GM19463 (cell line): Measurements from ENCODE around the gene SLC7A8.

ENCODE experiments used
- ATAC-seq: cut with Tn5 transposase; IDR thresholded peaks from one replicate; pipeline ENCODE4 v1.9.1; 2021; ENCODE audit warnings: mild to moderate bottlenecking, moderate library complexity; ENCODE audit not compliant: unreplicated experiment

Gene SLC7A8

GRCh38 chr14:23183158-23183470 lies 346 bp downstream of the SLC7A8 start:
- ATAC-seq: no peak

GRCh38 chr14:23182372-23183157 lies 895 bp downstream of the SLC7A8 start:
- ATAC-seq: no peak

GRCh38 chr14:23181946-23182345 lies 1.5 kb downstream of the SLC7A8 start:
- no peak for ATAC-seq

DNA sequence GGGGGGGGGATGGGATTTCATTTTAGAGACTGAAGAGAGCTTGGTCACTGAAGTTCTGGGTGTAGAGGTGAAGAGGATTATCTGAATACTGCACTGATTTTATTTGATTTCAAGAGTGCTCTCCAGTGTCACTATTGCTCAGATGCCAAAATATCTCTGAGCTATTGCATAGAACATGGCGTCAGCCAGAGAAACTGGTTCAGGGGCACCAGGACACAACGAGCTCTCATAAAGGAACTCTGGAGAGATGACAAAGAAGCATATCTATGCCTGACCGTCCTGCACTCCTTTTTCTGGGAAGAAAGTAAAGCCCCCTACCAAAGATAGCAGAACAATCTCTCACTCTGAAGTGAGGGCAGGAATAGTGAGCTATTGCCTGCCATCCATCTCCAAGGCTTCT lies 2.0 kb downstream of the SLC7A8 start:
- no peak for ATAC-seq

DNA sequence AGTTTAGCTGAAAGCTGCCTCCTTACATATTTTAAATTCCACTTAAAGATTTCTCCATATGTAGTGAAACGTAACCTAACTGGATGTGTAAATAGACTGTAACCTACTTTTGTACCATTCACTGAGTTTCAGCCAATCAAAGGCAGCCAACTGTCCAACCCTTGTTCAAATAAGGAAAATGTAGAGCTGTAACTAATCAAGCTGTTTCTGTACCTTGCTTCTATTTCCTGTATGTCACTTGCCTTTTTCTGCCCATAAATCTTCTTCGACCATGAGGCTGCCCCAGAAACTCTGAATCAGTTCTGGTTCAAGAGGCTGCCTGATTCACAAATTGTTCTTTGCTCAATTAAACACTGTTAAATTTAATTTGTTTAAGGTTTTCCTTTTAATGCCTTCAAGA lies 6.3 kb downstream of the SLC7A8 start:
- ATAC-seq: no peak

- ATAC-seq: no peak
These were observed 7.6 kb downstream of the SLC7A8 start for GRCh38 chr14:23175823-23176222.

DNA sequence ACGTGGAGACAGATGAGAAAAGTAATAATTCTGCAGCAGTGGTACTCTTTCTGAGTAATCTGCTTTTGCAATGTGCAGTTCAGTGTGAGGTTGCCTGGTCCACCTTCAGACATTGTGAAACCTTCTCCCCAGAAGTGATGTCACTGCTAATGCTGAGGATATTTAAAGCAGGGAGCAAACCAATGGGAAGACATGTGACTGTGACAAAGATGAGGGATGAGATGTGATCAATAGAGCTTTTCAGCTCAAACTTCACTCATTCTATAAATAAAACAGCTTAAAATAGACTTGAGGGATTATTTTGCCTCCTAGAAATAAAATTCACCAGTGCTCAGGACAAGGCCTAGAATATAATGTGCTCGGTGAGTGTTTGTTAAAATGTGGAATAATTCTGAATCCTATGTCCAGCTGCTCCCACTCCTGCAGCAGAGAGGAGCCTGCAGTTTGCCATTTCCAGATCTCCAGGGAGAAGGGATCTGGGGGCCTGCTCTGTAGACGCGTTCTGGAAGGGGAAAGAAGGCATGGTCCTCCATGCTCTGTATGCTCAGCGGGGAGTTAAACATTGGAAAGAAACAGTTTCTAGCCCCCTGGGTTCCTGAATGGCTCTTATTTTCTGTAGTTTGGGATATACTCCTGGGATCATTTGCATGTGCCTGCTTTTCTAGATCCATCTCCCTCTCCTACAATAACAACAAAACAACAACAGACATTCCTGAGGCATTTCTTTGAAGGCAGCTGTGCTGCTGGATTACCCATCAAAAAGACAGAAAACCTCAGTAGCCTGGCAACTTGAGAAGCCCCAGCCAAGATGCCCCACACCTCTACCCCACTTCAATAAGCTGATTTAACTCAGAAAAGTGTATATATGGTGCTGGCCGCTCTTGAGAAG lies 8.9 kb downstream of the SLC7A8 start:
- no peak for ATAC-seq

DNA sequence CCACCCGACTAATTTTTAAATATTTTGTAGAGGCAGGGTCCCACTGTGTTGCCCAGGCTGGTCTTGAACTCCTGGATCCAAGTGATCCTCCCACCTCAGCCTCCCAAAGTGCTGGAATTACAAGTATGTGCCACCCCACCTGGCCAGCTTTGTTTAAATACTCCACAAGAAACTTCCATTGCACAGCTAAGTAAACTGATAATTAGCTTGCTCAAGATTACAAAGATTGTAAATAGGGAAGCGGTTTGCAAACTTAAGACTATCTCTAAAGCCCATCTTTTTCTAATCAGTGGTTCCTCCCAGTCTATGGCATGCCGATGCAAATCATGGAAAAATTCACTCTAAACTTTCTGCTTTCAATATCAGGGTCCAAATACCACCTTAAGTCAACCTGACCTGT lies 9.7 kb downstream of the SLC7A8 start:
- no peak for ATAC-seq

- ATAC-seq: no peak
These were observed 10.4 kb downstream of the SLC7A8 start for GRCh38 chr14:23173031-23173430.

DNA sequence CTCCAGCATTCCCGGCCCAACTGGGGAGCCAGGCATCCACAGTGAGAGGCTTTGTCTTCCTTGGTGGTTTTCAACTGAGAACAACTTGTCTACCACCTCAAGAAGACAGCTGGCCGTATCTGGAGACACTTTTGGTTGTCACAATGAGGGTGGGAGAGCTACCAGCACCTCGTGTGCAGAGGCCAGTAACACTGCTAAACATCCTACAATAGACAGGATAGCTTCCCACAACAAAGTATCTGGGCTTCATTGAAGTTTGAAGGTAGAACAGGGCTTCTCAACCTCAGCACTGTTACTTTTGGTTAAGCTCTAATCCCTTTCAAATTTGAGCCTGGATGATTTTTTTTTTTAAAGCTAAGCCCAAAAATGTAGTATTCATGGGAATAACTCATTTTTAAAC lies 10.9 kb downstream of the SLC7A8 start:
- no peak for ATAC-seq

DNA sequence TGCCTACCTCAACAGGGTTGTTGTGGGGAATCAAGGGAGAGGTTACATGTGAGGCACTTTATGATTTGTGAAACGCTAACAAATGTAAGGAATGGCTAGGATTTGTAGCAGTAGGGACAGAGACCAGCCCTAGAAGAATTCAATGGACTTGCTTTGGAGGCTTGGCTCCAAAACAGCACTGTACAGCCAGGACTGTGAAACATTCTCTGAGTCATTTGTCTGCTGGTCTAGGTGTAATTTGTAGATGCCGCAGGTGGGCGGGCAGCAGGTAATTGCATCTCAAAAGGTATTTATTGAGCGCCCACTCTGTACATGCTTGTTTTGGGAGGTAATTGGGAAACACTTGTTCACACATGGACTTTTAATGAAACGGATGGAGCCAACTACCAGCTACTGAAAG lies 11.4 kb downstream of the SLC7A8 start:
- no peak for ATAC-seq

DNA sequence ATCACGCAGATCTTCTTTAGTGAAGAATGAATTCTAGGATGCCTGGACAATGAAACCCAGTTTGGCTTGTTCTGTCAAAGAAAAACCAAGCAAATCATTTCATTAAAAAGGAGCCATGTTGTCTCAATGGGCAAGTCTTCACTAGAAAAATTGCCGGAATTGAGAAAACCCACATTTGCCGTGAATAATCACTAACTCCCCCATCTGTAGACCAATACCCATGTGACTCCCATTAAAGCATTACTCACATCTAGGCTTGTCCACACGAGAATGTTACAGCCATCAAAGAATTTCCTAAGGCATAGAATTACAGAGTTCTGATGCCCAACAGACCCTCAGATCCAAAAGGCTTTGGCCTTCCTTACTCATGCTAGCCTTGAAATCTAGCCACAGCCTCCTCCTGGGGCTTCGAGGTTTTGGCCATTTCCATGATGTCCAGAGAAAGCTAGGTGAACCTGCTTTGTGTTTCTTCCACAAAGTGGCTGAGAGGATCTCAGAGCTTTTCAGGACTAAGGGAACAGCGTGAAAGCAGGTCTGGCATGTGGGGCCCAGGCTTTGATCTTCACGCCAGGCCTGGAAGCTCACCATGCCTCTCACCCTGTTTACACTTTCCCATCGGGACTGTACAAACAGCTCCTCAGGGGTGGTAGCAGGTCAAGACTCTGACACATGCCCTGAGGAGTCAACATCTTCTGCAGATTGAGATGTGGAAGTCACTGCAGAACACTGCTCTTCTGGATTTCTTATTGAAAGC lies 12.1 kb downstream of the SLC7A8 start:
- ATAC-seq: no peak

GRCh38 chr14:23169622-23170021 lies 13.8 kb downstream of the SLC7A8 start:
- no peak for ATAC-seq

- no peak for ATAC-seq
These were observed 15.2 kb downstream of the SLC7A8 start for GRCh38 chr14:23168246-23168645.

DNA sequence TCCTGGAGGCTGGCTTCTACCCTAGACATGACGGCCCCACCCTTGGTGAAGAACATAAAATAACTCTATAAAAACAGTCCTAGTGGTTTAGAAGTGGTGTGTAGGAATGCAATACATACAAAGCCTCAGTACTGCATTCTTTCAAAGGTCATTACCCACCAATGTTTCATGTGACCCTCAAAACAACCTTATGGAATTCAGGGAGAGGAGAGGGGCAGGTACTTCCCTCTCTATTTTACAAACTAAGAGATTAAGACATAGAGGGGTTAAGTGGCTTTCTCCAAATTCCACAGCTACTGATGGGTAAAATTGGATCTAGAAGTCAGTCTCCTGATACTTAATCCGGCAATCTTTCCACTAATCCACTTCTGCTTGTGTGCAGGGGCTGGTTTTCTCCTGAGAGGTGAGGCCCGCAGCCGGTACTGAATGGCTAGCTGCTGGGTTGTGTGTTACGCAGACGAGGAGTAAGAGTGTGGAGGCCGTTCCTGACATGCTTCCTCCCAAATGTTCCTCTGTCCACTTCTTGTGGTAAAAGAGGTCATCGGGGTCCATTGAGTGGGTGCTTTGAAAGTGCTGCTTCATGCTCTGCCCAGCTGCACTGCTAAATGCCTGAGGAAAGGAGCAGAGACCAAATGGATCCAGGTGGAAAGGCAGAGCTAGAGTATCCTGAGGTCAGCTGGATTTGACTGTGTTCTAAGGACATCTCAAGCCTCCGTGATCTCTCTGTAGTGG lies 16.2 kb downstream of the SLC7A8 start:
- no peak for ATAC-seq

DNA sequence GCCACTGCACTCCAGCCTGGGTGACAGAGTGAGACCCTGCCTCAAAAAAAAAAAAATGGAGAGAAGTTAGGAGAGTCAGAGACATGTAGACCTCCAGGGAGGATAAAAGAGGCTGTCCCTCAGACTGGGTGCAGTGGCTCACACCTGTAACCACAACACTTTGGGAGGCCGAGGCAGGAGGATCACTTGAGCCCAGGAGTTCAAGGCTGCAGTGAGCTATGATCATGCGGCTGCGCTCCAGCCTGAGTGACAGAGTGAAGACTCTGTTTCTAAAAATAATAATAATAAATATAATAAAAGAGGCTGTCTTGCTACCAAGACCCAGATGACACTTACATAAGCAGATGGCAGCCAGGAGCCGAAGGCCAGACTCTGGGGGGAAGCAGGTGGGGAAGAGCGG lies 18.5 kb downstream of the SLC7A8 start:
- no peak for ATAC-seq

- no peak for ATAC-seq
These were observed 19.2 kb downstream of the SLC7A8 start for GRCh38 chr14:23164250-23164649.

DNA sequence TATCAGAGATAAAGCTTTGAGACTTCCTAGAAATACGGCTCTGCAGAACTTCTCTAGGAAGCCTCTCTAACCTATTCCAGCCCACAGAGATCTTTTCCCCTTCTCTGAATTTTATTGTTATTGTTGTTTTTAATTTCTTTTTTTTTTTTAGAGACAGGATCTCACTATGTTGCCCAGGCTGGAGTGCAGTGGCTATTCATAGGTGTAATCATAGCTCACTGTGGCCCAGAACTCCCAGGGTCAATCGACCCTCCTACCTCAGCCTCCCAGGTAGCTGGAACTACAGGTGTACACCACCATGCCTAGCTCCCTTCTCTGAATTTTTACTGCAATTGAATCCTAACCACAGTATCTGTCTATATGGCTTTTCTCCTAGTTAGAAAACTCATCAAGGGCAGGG lies 19.6 kb downstream of the SLC7A8 start:
- no peak for ATAC-seq

DNA sequence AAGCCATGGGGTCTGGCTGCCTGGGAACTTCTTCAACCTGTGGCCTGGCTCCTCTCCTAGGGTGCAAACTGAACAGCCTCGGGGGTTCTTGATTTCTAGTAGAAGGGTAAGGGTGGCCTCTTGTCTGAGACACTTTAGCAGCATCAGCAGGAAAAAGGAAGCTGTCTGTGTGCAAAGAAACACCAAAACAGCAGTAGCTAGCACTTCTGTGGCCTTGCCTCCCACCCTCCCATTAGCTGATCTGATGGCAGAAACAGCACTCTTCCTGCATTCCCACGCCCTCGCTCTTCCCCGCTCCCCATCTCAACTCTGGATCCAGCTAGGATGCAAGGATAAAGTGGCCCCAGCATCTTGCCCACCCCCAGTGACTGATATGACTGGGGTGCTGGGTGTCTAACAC lies 20.7 kb downstream of the SLC7A8 start:
- no peak for ATAC-seq

DNA sequence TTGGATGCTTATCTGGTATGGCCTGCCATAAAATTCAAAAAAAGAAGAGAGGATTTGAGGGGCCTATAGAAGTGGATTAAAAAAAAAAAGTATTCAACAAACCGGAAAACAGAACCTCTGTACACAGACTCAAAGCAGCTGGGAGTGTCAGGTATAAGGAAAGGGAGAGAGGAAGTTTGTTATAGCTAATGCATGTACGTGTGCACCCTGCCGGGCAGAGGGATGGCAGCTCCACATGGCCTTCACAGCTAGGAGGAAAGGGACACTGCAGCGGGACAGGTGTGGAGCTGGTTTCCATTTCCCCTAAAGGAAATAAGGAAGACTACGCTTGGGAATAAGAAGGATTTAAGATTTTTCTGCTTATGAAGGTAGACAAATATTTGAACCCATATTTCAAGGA lies 21.5 kb downstream of the SLC7A8 start:
- ATAC-seq: no peak

DNA sequence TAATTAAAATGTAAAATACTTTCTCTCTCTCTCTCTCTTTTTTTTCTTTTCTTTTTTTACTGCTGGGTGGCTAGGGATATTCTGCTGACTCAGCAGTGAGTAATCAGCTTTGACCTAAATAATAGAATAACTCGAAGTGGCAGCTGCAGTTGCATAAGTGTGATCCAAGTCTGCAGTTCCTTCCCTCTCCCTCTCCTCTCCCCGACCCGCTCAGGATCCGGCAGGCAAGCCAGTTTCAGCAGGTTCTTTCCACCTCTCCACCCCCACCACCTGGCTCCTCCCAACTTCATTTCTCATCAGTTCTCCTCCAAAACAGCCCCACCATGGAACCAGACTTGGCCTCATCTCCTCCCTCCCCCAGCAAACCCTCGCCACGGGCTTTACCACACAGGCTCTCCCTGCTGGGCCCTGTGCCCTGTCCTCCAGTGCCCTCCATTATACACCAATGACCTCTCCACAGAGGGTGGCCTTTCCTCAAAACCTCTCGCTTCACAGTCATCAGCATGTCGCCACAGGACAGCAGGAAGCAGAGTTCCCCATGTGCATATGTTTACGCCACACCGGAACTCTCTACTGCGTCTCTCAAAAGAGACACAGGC lies 22.4 kb downstream of the SLC7A8 start:
- ATAC-seq: no peak
